Spinal cord (tissue), 10 donors: ENCODE data around the gene RAB6B. TPM values are rescaled to one million over a fixed set of nuclear protein-coding genes. Genes with fewer than 3 reads are reported as not detected.

Source experiments
- DNase-seq, 6 donors: peaks; one replicate each; pipeline versions ENCODE4 v3.0.0 to v3.0.0-alpha.2; 2013 to 2015; ENCODE audit warnings: low spot score in 6 of 6, low read depth in 4 of 6
- H3K27ac ChIP-seq: one replicate; pipeline ENCODE4 v1.5.1; 2013; ENCODE audit warnings: low read depth, low read length, control low read depth
- H3K27me3 ChIP-seq: one replicate; pipeline ENCODE4 v1.6.1; 2013; ENCODE audit warnings: low read length; ENCODE audit not compliant: control insufficient read depth, insufficient read depth
- H3K36me3 ChIP-seq: one replicate; pipeline ENCODE4 v1.6.1; 2013; ENCODE audit warnings: low read length; ENCODE audit not compliant: control insufficient read depth, insufficient read depth
- H3K4me1 ChIP-seq: one replicate; pipeline ENCODE4 v1.6.1; 2013; ENCODE audit warnings: low read length; ENCODE audit not compliant: control insufficient read depth, insufficient read depth
- H3K4me3 ChIP-seq: one replicate; pipeline ENCODE4 v1.5.1; 2013; ENCODE audit warnings: low read depth, low read length, control low read depth
- H3K9me3 ChIP-seq: one replicate; pipeline ENCODE4 v1.6.1; 2013; ENCODE audit warnings: low read length; ENCODE audit not compliant: control insufficient read depth, insufficient read depth
- WGBS: methylation state at CpG from one replicate; pipeline ENCODE4 v1.1.5; 2013; ENCODE audit warnings: missing lambda C conversion rate; ENCODE audit not compliant: insufficient coverage; 5-methylcytosine and 5-hydroxymethylcytosine counted together
- polyA plus RNA-seq, 2 donors: library from polyadenylated mRNA; unstranded; fragments of 120-200 nt; gene quantifications; one replicate each; pipeline ENCODE4 v1.2.1, GENCODE V29; 2013; ENCODE audit not compliant: insufficient read length in 2 of 2
- total RNA-seq, 2 donors: library from RNA; depleted of rRNA in 1 of 2; stranded (reverse); fragments of 120-200 nt in 1 of 2; fragments of >200 nt in 1 of 2; gene quantifications; one replicate each; pipeline versions ENCODE4 v1.2.3 to v1.2.4, GENCODE V29; 2013 to 2014
- donor health status: healthy.

Gene RAB6B
- total and polyA plus RNA-seq, 4 donors = 38.3 to 226 (median 191) TPM

GRCh38 chr3:133827684-133828083, 68.0 kb downstream of the RAB6B start:
- peak in 1 of 6 donors; percentile 7 for DNase-seq
- WGBS = 38% methylated on average over 3 of the region's 4 CpGs
- no peak overlapping the region for H3K4me3 ChIP-seq
- no peaks in the 10 kb centered on the region for H3K9me3 ChIP-seq
- H3K27ac ChIP-seq = no peak overlapping the region
- peaks cover 17% of the 10 kb centered on the region for H3K4me1 ChIP-seq
- peaks cover 63% of the 10 kb centered on the region for H3K36me3 ChIP-seq
- no peaks in the 10 kb centered on the region for H3K27me3 ChIP-seq

GRCh38 chr3:133827136-133827535, 68.5 kb downstream of the RAB6B start:
- no CpG with 5 or more reads among the region's 1 CpG for WGBS
- Histone ChIP-seq H3K4me3 (no peak overlapping the region), H3K9me3 (no peaks in the 10 kb centered on the region), H3K27me3 (no peaks in the 10 kb centered on the region), H3K27ac (no peak overlapping the region), H3K36me3 (peaks cover 62% of the 10 kb centered on the region), H3K4me1 (peaks cover 17% of the 10 kb centered on the region)
- DNase-seq = peak in 1 of 6 donors; percentile 28

- WGBS = no CpG with 5 or more reads among the region's 12 CpGs
- no peak overlapping the region for H3K27ac ChIP-seq
- no peak for DNase-seq
- H3K4me3 ChIP-seq = no peak overlapping the region
- no peaks in the 10 kb centered on the region for H3K9me3 ChIP-seq
- H3K36me3 ChIP-seq = peaks cover 55% of the 10 kb centered on the region
- H3K27me3 ChIP-seq = no peaks in the 10 kb centered on the region
- H3K4me1 ChIP-seq = peaks cover 17% of the 10 kb centered on the region
Observed at GRCh38 chr3:133825969-133826727, 69.5 kb downstream of the RAB6B start.

- 79% methylated on average over 8 of the region's 8 CpGs for WGBS
Observed at GRCh38 chr3:133824961-133825485, 70.7 kb downstream of the RAB6B start.

GRCh38 chr3:133821767-133822638, 73.7 kb downstream of the RAB6B start:
- H3K36me3 ChIP-seq = peaks cover 44% of the 10 kb centered on the region
- H3K27ac ChIP-seq = no peak overlapping the region
- H3K4me3 ChIP-seq = no peak overlapping the region
- H3K9me3 ChIP-seq = no peaks in the 10 kb centered on the region
- DNase-seq = peak in 2 of 6 donors; percentile 31 to 44
- no peaks in the 10 kb centered on the region for H3K4me1 ChIP-seq
- WGBS = 84% methylated on average over 7 of the region's 8 CpGs
- H3K27me3 ChIP-seq = no peaks in the 10 kb centered on the region

More at GRCh38 chr3:133824961-133825485, 70.7 kb downstream of the RAB6B start:
- Histone ChIP-seq H3K9me3 (no peaks in the 10 kb centered on the region), H3K27ac (no peak overlapping the region), H3K4me1 (peaks cover 15% of the 10 kb centered on the region), H3K27me3 (no peaks in the 10 kb centered on the region), H3K36me3 (peaks cover 57% of the 10 kb centered on the region), H3K4me3 (no peak overlapping the region)
- no peak for DNase-seq

- Histone ChIP-seq H3K27ac (no peak overlapping the region), H3K36me3 (peaks cover 41% of the 10 kb centered on the region)
- 94% methylated on average over 2 of the region's 3 CpGs for WGBS
Observed at GRCh38 chr3:133820889-133821675, 74.6 kb downstream of the RAB6B start.

GRCh38 chr3:133820129-133820528, 75.6 kb downstream of the RAB6B start:
- H3K36me3 ChIP-seq = peaks cover 36% of the 10 kb centered on the region
- 93% methylated on average over 2 of the region's 4 CpGs for WGBS

More at GRCh38 chr3:133820889-133821675, 74.6 kb downstream of the RAB6B start:
- Histone ChIP-seq H3K9me3 (no peaks in the 10 kb centered on the region), H3K4me1 (no peaks in the 10 kb centered on the region), H3K27me3 (no peaks in the 10 kb centered on the region), H3K4me3 (no peak overlapping the region)
- DNase-seq = no peak

GRCh38 chr3:133815386-133815785, 80.3 kb downstream of the RAB6B start:
- H3K9me3 ChIP-seq = no peaks in the 10 kb centered on the region
- no peaks in the 10 kb centered on the region for H3K4me1 ChIP-seq
- no peak for DNase-seq
- H3K27ac ChIP-seq = no peak overlapping the region
- no peak overlapping the region for H3K4me3 ChIP-seq
- peaks cover 26% of the 10 kb centered on the region for H3K36me3 ChIP-seq
- WGBS = 67% methylated on average over 1 of the region's 2 CpGs
- H3K27me3 ChIP-seq = no peaks in the 10 kb centered on the region

More at GRCh38 chr3:133820129-133820528, 75.6 kb downstream of the RAB6B start:
- no peaks in the 10 kb centered on the region for H3K27me3 ChIP-seq
- H3K9me3 ChIP-seq = no peaks in the 10 kb centered on the region
- no peak for DNase-seq
- H3K4me1 ChIP-seq = no peaks in the 10 kb centered on the region
- no peak overlapping the region for H3K4me3 ChIP-seq
- H3K27ac ChIP-seq = no peak overlapping the region

GRCh38 chr3:133812872-133813271, 82.8 kb downstream of the RAB6B start:
- Histone ChIP-seq H3K4me1 (no peaks in the 10 kb centered on the region), H3K27ac (no peak overlapping the region), H3K27me3 (no peaks in the 10 kb centered on the region), H3K4me3 (no peak overlapping the region), H3K9me3 (no peaks in the 10 kb centered on the region), H3K36me3 (peaks cover 20% of the 10 kb centered on the region)
- no CpG with 5 or more reads among the region's 1 CpG for WGBS
- DNase-seq = no peak
